Measurements from ENCODE around the gene PRX. TPM values are rescaled to one million over a fixed set of nuclear protein-coding genes. Genes with fewer than 3 reads are reported as not detected.

PRX gene
- total RNA-seq, 2 experiments from 2014 or later: 0.80 to 1.1 TPM

DNA sequence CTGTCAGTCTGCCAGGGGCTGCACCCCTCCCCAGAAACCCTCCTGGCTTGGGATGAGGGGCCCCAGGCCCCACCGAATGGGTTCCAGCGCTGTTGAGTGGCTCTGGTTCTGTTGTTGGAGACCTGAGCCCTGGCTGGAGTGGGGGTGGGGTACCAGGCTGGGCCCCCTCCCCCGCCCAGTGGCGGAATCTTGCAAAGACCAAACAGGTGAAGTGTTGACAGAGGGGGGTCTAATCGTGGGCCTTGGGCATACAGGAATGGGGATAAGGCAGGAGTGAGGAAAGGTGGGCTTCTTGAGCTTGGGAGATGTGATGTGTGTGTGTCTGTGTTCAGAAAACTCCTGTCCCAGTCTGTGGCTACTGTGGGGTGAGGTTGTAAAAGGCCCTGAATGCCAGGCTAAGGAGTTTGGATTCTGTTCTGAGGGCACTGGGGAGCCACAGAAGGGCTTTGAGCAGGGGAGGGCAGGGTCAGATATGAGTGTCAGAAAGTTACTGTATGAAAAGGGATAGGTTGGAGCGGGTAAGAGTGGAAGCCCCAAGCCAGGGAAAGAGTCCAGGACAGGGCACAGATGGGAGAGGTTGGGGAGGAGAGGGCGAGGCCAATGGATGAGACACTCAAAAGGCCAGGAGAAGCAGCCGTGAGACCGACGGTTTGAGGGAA lies 23.0 kb downstream of the PRX start, which contains the start of gene HIPK4:
TSS of gene HIPK4 (minus strand) at position 98 of the 659 bp plus-strand sequence. CDS start 279 bp downstream, outside the sequence.
- Mint-ChIP-seq H3K36me3 (no peaks in the 10 kb centered on the region), H3K4me3 (no peak within 1 kb of the TSS), H3K4me1 (peaks cover 2% of the 10 kb centered on the region), H3K27ac (no peak within 1 kb of the TSS), H3K9me3 (ENCODE audit: low read depth) (no peaks in the 10 kb centered on the region), H3K27me3 (peaks cover 2% of the 10 kb centered on the region)
- no peak for DNase-seq
- no peak for ATAC-seq
- CTCF ChIA-PET: no interaction called here

DNA sequence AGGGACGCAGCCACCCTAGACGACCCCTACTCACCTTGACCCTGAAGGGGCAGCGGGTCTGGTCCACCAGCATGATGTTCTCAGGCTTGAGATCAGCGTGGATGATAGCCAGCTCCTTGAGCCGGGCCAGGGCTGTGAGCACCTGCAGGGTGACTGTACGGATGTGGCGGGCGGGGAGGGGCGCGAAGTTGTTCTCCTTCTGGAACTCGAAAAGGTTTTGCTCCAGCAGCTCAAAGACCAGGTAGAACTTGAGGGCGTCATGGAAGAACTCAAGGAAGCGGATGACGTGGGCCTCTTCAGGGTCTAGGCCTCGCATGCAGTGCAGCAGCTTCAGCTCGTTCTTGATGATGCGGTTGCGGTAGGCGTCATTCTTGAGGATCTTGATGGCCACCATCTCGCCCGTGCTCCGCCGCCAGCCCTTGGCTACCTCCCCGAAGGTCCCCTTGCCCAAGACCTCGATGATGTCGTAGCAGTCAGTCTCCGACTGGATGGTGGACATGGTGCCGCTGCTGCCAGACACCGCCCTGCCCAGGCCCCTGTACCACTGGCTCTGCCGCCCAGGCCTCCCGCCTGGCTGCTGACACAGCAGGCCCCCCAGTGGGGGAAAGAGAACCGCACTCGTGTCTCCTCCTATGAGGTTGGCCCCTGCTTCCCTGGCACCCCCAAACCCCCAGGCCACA lies 23.6 kb downstream of the PRX start:
- peaks cover 7% of the 10 kb centered on the region for H3K4me1 Mint-ChIP-seq
- DNase-seq (no peak), ATAC-seq (no peak)
- no peaks in the 10 kb centered on the region for H3K36me3 Mint-ChIP-seq
- H3K27me3 Mint-ChIP-seq: peaks cover 3% of the 10 kb centered on the region
- CTCF ChIA-PET: interaction anchor here (0.6 kb wide), 1 partner anchor 224 kb away, joined by 3 read pairs; no protein-coding TSS in a partner anchor
- H3K4me3 Mint-ChIP-seq: no peak overlapping the region
- no peaks in the 10 kb centered on the region for H3K9me3 Mint-ChIP-seq (ENCODE audit: low read depth)
- H3K27ac Mint-ChIP-seq: no peak overlapping the region

DNA sequence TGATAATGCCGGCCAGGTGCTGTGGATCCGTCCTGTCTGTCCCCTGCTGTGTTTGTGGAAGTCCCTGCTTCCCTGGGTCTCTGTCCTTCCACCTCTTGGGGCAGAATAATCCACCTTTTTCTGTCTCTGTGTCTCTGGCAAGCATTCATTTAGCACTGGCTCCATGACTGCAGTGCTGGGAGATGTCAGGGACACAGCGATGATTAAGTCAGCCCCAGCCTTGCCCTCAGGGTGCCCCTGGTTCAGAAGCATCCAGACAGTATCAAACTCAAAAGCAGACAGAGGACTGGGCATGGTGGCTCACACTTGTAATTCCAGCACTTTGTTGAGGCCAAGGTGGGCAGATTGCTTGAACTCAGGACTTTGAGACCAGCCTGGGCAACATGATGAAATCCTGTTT lies 24.7 kb downstream of the PRX start:
- H3K27me3 Mint-ChIP-seq: peaks cover 3% of the 10 kb centered on the region
- H3K9me3 Mint-ChIP-seq (ENCODE audit: low read depth): no peaks in the 10 kb centered on the region
- H3K27ac Mint-ChIP-seq: no peak overlapping the region
- DNase-seq (no peak), ATAC-seq (no peak)
- H3K36me3 Mint-ChIP-seq: no peaks in the 10 kb centered on the region
- CTCF ChIA-PET: no interaction called here
- peaks cover 7% of the 10 kb centered on the region for H3K4me1 Mint-ChIP-seq
- no peak overlapping the region for H3K4me3 Mint-ChIP-seq

DNA sequence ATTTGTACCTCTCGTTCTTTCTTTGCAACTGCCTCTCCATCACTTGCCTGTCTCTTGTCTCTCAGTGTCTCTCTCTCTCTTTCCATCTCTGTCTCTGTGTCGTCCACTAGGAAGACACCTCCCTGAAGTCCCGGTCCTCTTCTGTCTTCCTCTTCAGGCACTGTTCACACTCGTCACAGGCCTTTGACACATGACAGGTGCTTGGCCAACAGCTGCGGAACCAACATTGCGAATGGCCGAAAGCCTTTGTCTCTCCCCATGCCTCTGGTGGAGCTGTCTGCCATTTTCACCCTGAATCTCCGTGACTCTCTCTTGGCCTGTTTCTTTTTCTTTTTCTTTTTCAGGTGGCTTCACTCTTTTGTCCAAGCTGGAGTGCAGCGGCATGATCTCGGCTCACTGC lies 26.0 kb downstream of the PRX start:
- Mint-ChIP-seq H3K9me3 (ENCODE audit: low read depth) (no peaks in the 10 kb centered on the region), H3K27me3 (peaks cover 3% of the 10 kb centered on the region)
- DNase-seq: no peak

DNA sequence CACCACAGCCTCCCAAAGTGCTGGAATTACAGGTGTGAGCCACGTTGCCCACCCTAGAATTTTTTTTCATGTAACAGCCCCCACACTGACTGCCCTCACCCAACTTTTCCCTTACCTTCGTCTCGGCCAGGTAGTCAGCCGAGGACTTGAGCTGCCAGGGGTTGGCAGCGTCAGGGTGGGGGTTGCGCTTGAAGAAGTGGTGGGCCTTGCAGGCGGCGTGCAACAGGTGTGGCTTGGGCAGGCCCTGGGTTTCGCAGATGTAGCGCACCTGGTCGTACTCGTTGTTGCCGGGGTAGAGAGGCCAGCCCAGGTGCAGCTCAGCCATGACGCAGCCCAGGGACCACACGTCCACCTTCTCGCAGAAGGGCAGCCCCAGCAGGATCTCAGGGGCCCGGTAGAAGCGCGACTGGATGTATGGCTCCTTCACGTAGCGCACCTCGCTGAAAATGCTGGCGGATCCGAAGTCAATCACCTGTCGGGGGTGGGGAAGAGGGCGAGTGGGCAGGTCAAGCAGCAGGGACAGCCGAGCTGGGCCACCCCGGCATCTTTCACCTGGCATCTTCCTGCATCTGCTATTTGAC lies 29.4 kb downstream of the PRX start:
- H3K4me3 Mint-ChIP-seq: no peak overlapping the region
- CTCF ChIA-PET: no interaction called here
- no peaks in the 10 kb centered on the region for H3K9me3 Mint-ChIP-seq (ENCODE audit: low read depth)
- no peak for ATAC-seq
- peaks cover 7% of the 10 kb centered on the region for H3K4me1 Mint-ChIP-seq
- no peak overlapping the region for H3K27ac Mint-ChIP-seq
- peaks cover 3% of the 10 kb centered on the region for H3K27me3 Mint-ChIP-seq
- no peaks in the 10 kb centered on the region for H3K36me3 Mint-ChIP-seq
- DNase-seq: no peak

More for the DNA sequence above, 26.0 kb downstream of the PRX start:
- no peak for ATAC-seq
- peaks cover 7% of the 10 kb centered on the region for H3K4me1 Mint-ChIP-seq
- CTCF ChIA-PET: no interaction called here
- no peaks in the 10 kb centered on the region for H3K36me3 Mint-ChIP-seq
- H3K27ac Mint-ChIP-seq: no peak overlapping the region
- H3K4me3 Mint-ChIP-seq: no peak overlapping the region

DNA sequence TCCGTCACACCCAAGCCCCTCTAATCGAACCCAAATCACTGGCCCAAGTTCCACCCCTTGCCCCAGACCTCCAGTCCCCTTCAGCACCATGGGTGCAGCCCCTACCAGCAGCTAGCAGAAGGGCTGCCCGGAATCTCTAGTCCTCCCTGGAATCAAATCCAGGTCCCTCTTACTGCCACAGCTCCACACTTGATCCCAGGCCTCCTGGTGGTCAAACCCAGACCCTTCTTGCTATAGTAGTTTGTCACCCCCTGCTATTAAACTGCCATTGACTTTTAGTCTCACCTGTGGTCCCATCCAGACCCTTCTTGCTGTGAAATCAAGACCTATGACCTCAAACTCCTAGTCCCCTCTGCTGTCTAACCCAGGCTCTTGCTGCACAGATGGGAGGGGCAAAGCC lies 31.9 kb downstream of the PRX start:
- CTCF ChIA-PET: interaction anchor here (1.8 kb wide), 1 partner anchor 16 kb away, joined by 5 read pairs; no protein-coding TSS in a partner anchor
- ATAC-seq (no peak), DNase-seq (no peak)
- Mint-ChIP-seq H3K27me3 (peaks cover 3% of the 10 kb centered on the region), H3K4me3 (no peak overlapping the region), H3K9me3 (ENCODE audit: low read depth) (no peaks in the 10 kb centered on the region), H3K36me3 (no peaks in the 10 kb centered on the region), H3K4me1 (peaks cover 7% of the 10 kb centered on the region), H3K27ac (no peak overlapping the region)

DNA sequence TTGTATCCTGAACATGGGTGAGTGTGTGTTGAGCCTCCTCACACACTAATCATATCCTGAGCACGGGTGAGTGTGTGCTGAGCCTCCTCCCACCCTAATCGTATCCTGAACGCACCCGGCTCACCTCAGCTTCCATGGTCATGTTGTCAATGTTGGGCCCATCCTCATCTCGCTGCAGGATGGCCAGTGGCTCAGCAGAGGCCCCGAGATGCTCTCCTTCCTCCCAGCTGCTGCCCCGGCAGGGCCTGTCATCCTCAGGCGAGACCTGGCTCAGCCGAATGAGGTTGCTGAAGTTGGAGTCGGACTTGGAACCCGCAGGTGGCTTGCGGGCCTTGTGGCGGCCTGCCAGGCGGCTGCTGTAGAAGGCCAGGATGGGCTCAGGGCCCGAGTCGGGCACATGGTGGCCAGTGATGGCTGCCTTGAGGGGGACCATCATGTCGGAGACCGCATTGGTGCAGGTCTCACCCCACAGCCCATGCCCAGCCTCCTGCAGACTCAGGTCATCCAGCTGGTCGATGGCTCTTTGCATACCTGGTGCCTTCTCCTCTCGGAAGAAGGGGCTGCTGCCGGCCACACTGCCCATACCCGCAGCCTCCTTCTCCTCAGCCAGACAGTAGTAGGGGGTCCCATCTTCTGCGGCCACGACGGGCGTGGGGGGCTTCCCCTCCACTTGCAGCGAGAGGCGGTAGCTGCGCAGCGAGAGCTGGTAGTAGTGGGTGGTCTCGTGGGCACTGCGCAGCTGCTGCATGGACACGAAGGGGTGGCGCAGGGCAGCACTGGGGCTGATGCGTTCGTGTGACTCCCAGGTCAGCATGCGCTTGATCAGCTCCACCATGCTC lies 32.8 kb downstream of the PRX start:
- H3K9me3 Mint-ChIP-seq (ENCODE audit: low read depth): no peaks in the 10 kb centered on the region
- CTCF ChIA-PET: interaction anchor here (1.3 to 1.8 kb wide), 2 partner anchors 17 to 40 kb away, joined by 3 to 5 read pairs; no protein-coding TSS in a partner anchor
- H3K4me1 Mint-ChIP-seq: peaks cover 7% of the 10 kb centered on the region
- no peak overlapping the region for H3K4me3 Mint-ChIP-seq
- ATAC-seq (no peak), DNase-seq (no peak)
- no peak overlapping the region for H3K27ac Mint-ChIP-seq
- peaks cover 3% of the 10 kb centered on the region for H3K27me3 Mint-ChIP-seq
- no peaks in the 10 kb centered on the region for H3K36me3 Mint-ChIP-seq

DNA sequence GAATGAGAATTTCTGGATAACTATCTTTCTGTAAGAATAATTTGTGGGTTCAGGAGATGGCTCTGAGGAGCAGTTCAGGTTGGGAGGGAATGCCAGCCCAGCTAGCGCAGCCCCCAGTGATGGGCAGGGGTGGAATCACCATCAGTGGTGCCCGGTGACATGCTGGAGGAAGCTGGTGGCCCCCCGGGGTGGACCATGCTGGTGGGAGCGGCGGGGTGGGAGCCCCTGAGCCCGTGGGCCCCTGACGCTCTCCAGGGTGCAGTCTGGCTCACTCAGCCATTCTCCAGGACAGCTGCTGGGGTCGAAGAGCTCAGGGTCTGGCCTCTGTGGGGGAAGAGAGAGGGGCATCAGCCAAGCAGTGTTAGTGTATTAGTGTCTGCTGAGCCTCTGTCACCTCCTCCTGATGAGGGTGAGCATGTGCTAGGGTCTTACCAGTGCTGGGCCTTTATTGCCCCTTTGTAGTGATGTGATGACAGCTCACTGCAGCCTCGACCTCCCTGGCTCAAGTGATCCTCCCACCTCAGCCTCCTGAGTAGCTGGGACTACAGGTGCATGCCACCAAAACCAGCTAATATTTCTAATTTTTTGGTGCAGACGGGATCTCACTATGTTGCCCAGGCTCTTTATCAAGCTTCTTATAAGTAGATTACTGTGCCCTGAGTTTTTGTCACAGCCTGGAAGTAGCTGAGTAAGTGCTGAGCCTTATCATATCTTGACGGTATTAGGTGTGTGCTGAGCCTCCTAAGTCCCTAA lies 33.6 kb downstream of the PRX start:
- CTCF ChIA-PET: interaction anchor here (1.3 to 1.8 kb wide), 2 partner anchors 17 to 41 kb away, joined by 3 to 5 read pairs; no protein-coding TSS in a partner anchor
- ATAC-seq: no peak

DNA sequence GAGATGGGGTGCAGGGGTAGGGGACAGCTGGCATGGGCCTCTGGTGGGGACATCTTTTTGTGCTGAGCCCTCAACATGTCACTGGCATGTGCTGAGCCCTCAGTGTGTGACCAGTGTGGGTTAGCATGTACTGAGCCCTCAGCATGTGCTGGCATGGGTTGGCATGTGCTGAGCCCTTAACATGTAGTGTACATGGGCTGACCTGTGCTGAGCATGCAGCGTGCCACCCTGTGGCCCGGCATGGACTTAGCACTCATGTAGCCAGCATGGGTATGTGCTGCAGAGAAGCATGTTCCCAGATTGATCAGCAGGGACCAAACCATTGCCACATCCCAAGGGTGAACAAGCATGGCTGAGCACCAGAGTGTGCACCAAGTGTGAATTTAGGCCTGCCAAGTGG lies 34.7 kb downstream of the PRX start:
- no peak for DNase-seq
- no peaks in the 10 kb centered on the region for H3K27me3 Mint-ChIP-seq
- ATAC-seq: no peak
- H3K9me3 Mint-ChIP-seq (ENCODE audit: low read depth): no peaks in the 10 kb centered on the region
- CTCF ChIA-PET: no interaction called here
- peaks cover 2% of the 10 kb centered on the region for H3K36me3 Mint-ChIP-seq
- H3K4me3 Mint-ChIP-seq: no peak overlapping the region
- peaks cover 12% of the 10 kb centered on the region for H3K4me1 Mint-ChIP-seq
- H3K27ac Mint-ChIP-seq: no peak overlapping the region

More for the DNA sequence above, 33.6 kb downstream of the PRX start:
- Mint-ChIP-seq H3K4me3 (no peak overlapping the region), H3K36me3 (peaks cover under 1% of the 10 kb centered on the region), H3K4me1 (peaks cover 6% of the 10 kb centered on the region), H3K27me3 (no peaks in the 10 kb centered on the region), H3K9me3 (ENCODE audit: low read depth) (no peaks in the 10 kb centered on the region), H3K27ac (no peak overlapping the region)
- no peak for DNase-seq

DNA sequence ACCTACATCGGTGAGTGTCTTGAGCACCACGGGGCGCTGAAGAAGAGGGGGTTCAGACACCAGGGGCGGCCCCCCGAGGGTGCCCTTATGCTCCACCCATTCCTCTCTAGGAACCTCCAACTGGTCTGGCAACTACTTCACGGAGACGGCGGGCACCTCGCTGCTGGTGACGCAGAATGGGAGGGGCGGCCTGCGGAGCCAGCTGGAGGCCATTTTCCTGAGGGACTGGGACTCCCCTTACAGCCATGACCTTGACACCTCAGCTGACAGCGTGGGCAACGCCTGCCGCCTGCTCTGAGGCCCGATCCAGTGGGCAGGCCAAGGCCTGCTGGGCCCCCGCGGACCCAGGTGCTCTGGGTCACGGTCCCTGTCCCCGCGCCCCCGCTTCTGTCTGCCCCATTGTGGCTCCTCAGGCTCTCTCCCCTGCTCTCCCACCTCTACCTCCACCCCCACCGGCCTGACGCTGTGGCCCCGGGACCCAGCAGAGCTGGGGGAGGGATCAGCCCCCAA lies 35.2 kb downstream of the PRX start:
- Mint-ChIP-seq H3K4me1 (peaks cover 12% of the 10 kb centered on the region), H3K4me3 (no peak overlapping the region), H3K27ac (no peak overlapping the region), H3K36me3 (peaks cover 2% of the 10 kb centered on the region), H3K9me3 (ENCODE audit: low read depth) (no peaks in the 10 kb centered on the region), H3K27me3 (no peaks in the 10 kb centered on the region)
- CTCF ChIA-PET: no interaction called here
- DNase-seq (no peak), ATAC-seq (no peak)

DNA sequence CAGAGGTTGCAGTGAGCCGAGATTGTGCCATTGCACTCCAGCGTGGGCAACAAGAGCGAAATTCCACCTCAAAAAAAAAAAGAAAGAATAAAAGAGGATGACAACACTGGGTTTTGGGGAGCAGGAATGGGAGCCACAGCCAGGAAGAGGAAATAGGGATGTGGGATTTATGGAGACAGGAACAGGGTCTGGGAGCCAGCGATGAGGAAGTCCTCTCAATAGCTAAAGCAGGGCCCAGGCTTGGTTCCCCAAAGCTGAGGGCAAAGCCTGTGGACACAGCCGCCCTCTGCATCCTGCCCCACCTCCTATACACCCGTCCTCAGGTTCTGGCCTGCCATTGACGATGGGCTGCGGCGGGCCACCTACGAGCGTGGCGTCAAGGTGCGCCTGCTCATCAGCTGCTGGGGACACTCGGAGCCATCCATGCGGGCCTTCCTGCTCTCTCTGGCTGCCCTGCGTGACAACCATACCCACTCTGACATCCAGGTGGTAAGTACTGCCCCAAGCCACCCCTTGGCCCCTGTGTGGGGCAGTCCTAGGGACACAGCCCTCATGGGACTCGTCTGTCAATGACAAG lies 36.8 kb downstream of the PRX start:
- Mint-ChIP-seq H3K27me3 (no peaks in the 10 kb centered on the region), H3K36me3 (peaks cover 2% of the 10 kb centered on the region), H3K27ac (no peak overlapping the region), H3K4me1 (peaks cover 12% of the 10 kb centered on the region), H3K9me3 (ENCODE audit: low read depth) (no peaks in the 10 kb centered on the region), H3K4me3 (no peak overlapping the region)
- ATAC-seq (no peak), DNase-seq (no peak)
- CTCF ChIA-PET: no interaction called here

DNA sequence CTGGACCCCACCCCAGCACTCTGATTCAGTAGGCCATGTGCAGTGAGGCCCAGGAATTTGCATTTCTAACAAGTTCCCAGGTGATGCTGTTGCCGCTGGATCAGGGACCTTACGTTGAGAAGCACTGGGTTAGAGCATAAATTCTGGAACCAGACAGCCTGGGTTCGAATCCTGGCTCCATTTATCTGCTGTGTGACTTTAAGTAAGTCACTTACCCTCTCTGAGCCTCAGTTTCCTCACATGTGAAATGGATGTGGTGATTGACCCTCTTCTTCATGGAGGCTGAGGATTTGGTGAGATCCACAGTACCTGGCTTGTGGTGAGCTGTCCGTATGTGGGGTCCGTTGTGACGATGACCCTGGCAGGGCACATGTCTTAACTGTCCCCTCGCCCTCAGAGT lies 39.1 kb downstream of the PRX start:
- no peak for DNase-seq
- ATAC-seq: no peak
- H3K27me3 Mint-ChIP-seq: no peaks in the 10 kb centered on the region
- CTCF ChIA-PET: no interaction called here
- H3K9me3 Mint-ChIP-seq (ENCODE audit: low read depth): no peaks in the 10 kb centered on the region
- H3K36me3 Mint-ChIP-seq: peaks cover 2% of the 10 kb centered on the region
- peaks cover 12% of the 10 kb centered on the region for H3K4me1 Mint-ChIP-seq
- H3K27ac Mint-ChIP-seq: no peak overlapping the region
- no peak overlapping the region for H3K4me3 Mint-ChIP-seq

All from activated CD8-positive, alpha-beta memory T cell treated with anti-CD3 and anti-CD28 coated beads, Interleukin-2, amount 10 ng/mL, durations not matched to agents 7 days and 5 days (primary cell).